ENCODE data around the gene CDC42.

- TF ChIP-seq MITF (IDR thresholded peaks at IDR 0.05) = no peak
- TF ChIP-seq HIVEP1 (CRISPR knock-in tag; IDR thresholded peaks at IDR 0.05) = no peak
- no peak for TF ChIP-seq CTCF (IDR thresholded peaks at IDR 0.05 in 2 of 3, conservative IDR thresholded peaks at IDR 0.05 in 1 of 3; ENCODE audit: insufficient read depth in 2 of 3, low read depth in 1 of 3, low read length in 3 of 3)
- no peak for TF ChIP-seq GTF3C2 (IDR thresholded peaks at IDR 0.05; ENCODE audit: borderline replicate concordance, extremely low read depth, insufficient read length)
These were observed 72.2 kb downstream of the CDC42 start for GRCh38 chr1:22124592-22125229.
